ENCODE results near the gene GSTM5.
"Not testable (repeated sequence)": the region's sequence is repeated elsewhere in the genome, so short reads cannot be mapped to it uniquely, and the experiment has no call there.

GRCh38 chr1:109678637-109679036, 33.4 kb upstream of the GSTM5 start:
- TF ChIP-seq CTCF (conservative IDR thresholded peaks at IDR 0.05; ENCODE audit: low read length); EZH2phosphoT487 (IDR thresholded peaks at IDR 0.05; ENCODE audit: borderline replicate concordance): not testable (repeated sequence)

Measured in Loucy (cell line).